H9 (cell line): ENCODE data around the gene TK2. TPM values are rescaled to one million over a fixed set of nuclear protein-coding genes. Genes with fewer than 3 reads are reported as not detected.

ENCODE experiments used
- DNase-seq: peaks from one replicate; pipeline ENCODE4 v3.0.0-alpha.2; 2017
- H2AFZ ChIP-seq: one replicate; pipeline ENCODE4 v1.6.1; 2013; ENCODE audit warnings: mild to moderate bottlenecking, low read length, control low read depth, moderate library complexity
- H2AK5ac ChIP-seq: 2 replicates; pipeline ENCODE4 v1.6.1; 2013; ENCODE audit warnings: low read length, control low read depth, mixed read lengths; ENCODE audit not compliant: insufficient read length
- H2BK120ac ChIP-seq: one replicate; pipeline ENCODE4 v1.6.1; 2013; ENCODE audit warnings: low read depth, mild to moderate bottlenecking, low read length, control low read depth, inconsistent platforms; ENCODE audit not compliant: poor library complexity, severe bottlenecking
- H2BK12ac ChIP-seq: 2 replicates; pipeline ENCODE4 v1.6.1; 2013; ENCODE audit warnings: low read length, control low read depth, mixed read lengths, low read depth; ENCODE audit not compliant: insufficient read length
- H2BK15ac ChIP-seq: 2 replicates; pipeline ENCODE4 v1.6.1; 2013; ENCODE audit warnings: low read depth, low read length, control low read depth
- H2BK20ac ChIP-seq: one replicate; pipeline ENCODE4 v1.6.1; 2013; ENCODE audit warnings: low read depth, mild to moderate bottlenecking, low read length, control low read depth, inconsistent platforms; ENCODE audit not compliant: poor library complexity, severe bottlenecking
- H2BK5ac ChIP-seq: 2 replicates; pipeline ENCODE4 v1.6.1; 2013; ENCODE audit warnings: low read length, control low read depth, mixed read lengths; ENCODE audit not compliant: insufficient read length
- H3K14ac ChIP-seq: 2 replicates; pipeline ENCODE4 v1.6.1; 2013; ENCODE audit warnings: low read length, control low read depth; ENCODE audit not compliant: insufficient read depth
- H3K18ac ChIP-seq: 2 replicates; pipeline ENCODE4 v1.6.1; 2013; ENCODE audit warnings: low read depth, mild to moderate bottlenecking, mixed read lengths, low read length, control low read depth; ENCODE audit not compliant: insufficient read length
- H3K23ac ChIP-seq: 2 replicates; pipeline ENCODE4 v1.6.1; 2013; ENCODE audit warnings: low read length, control low read depth, mixed read lengths, low read depth; ENCODE audit not compliant: insufficient read length
- H3K23me2 ChIP-seq: 2 replicates; pipeline ENCODE4 v1.6.1; 2013; ENCODE audit warnings: low read depth, mild to moderate bottlenecking, mixed read lengths, low read length, control low read depth; ENCODE audit not compliant: insufficient read length, poor library complexity, severe bottlenecking
- H3K27ac ChIP-seq: 2 replicates; pipeline ENCODE4 v1.5.1; 2013; ENCODE audit warnings: low read length, control low read depth, mixed read lengths, low read depth; ENCODE audit not compliant: insufficient read length
- H3K27me3 ChIP-seq: 2 replicates; pipeline ENCODE4 v1.6.1; 2013; ENCODE audit warnings: low read length, control low read depth, inconsistent platforms; ENCODE audit not compliant: insufficient read depth
- H3K4ac ChIP-seq: 2 replicates; pipeline ENCODE4 v1.6.1; 2013; ENCODE audit warnings: low read depth, mild to moderate bottlenecking, control low read depth, inconsistent platforms, low read length, moderate library complexity
- H3K4me1 ChIP-seq: 2 replicates; pipeline ENCODE4 v1.6.1; 2013; ENCODE audit warnings: low read length, control low read depth, inconsistent platforms; ENCODE audit not compliant: insufficient read depth
- H3K4me2 ChIP-seq: 2 replicates; pipeline ENCODE4 v1.6.1; 2013; ENCODE audit warnings: low read length, control low read depth, mixed read lengths; ENCODE audit not compliant: insufficient read length, insufficient read depth
- H3K56ac ChIP-seq: 2 replicates; pipeline ENCODE4 v1.6.1; 2013; ENCODE audit warnings: low read depth, mild to moderate bottlenecking, mixed read lengths, low read length, control low read depth; ENCODE audit not compliant: insufficient read length
- H3K79me1 ChIP-seq: 2 replicates; pipeline ENCODE4 v1.6.1; 2013; ENCODE audit warnings: low read depth, mild to moderate bottlenecking, moderate library complexity, low read length, control low read depth, inconsistent platforms; ENCODE audit not compliant: insufficient read depth, poor library complexity, severe bottlenecking
- H3K79me2 ChIP-seq: 2 replicates; pipeline ENCODE4 v1.6.1; 2013; ENCODE audit warnings: low read length, control low read depth, inconsistent platforms; ENCODE audit not compliant: insufficient read depth
- H3K9ac ChIP-seq: 2 replicates; pipeline ENCODE4 v1.6.1; 2013; ENCODE audit warnings: low read length, control low read depth, mixed read lengths; ENCODE audit not compliant: insufficient read length; ENCODE audit errors: extremely low read depth
- H3K9me3 ChIP-seq: one replicate; pipeline ENCODE4 v1.6.1; 2013; ENCODE audit warnings: low read depth, low read length, inconsistent platforms; ENCODE audit not compliant: control insufficient read depth
- H3T11ph ChIP-seq: one replicate; pipeline ENCODE4 v1.6.1; 2013; ENCODE audit warnings: mild to moderate bottlenecking, low read length, control low read depth, inconsistent platforms
- H4K20me1 ChIP-seq: one replicate; pipeline ENCODE4 v1.6.1; 2013; ENCODE audit not compliant: control insufficient read depth, insufficient read length, insufficient read depth
- H4K5ac ChIP-seq: 2 replicates; pipeline ENCODE4 v1.6.1; 2013; ENCODE audit warnings: low read depth, mild to moderate bottlenecking, mixed read lengths, low read length, control low read depth; ENCODE audit not compliant: insufficient read length
- H4K8ac ChIP-seq: replicated peaks from 2 replicates; pipeline ENCODE4 v1.6.1; 2013; ENCODE audit warnings: low read length, control low read depth, mixed read lengths, low read depth; ENCODE audit not compliant: insufficient read length
- H4K91ac ChIP-seq: 2 replicates; pipeline ENCODE4 v1.6.1; 2013; ENCODE audit warnings: low read depth, mild to moderate bottlenecking, moderate library complexity, mixed read lengths, low read length, control low read depth; ENCODE audit not compliant: insufficient read length
- H3K27ac Mint-ChIP-seq, 3 experiments: 2 replicates in 2 of 3; 3 replicates in 1 of 3; pipeline ENCODE4 v1.8.0; 2020 to 2021; ENCODE audit warnings: mixed read lengths in 3 of 3, mild to moderate bottlenecking in 1 of 3, moderate library complexity in 1 of 3
- H3K27me3 Mint-ChIP-seq: 2 replicates; pipeline ENCODE4 v1.8.0; 2021; ENCODE audit warnings: low read depth, mild to moderate bottlenecking, moderate library complexity, mixed read lengths
- H3K36me3 Mint-ChIP-seq, 3 experiments: 2 replicates in 2 of 3; 3 replicates in 1 of 3; pipeline ENCODE4 v1.8.0; 2020 to 2021; ENCODE audit warnings: low read depth in 3 of 3, mixed read lengths in 3 of 3; ENCODE audit not compliant: insufficient read depth in 1 of 3
- H3K4me1 Mint-ChIP-seq, 2 experiments: 2 replicates each; pipeline ENCODE4 v1.8.0; 2020; ENCODE audit warnings: mixed read lengths in 2 of 2
- H3K4me3 Mint-ChIP-seq, 2 experiments: 2 replicates in 1 of 2; 3 replicates in 1 of 2; pipeline ENCODE4 v1.8.0; 2020 to 2021; ENCODE audit warnings: mild to moderate bottlenecking in 2 of 2, mixed read lengths in 2 of 2, moderate library complexity in 1 of 2
- H3K9me3 Mint-ChIP-seq, 2 experiments: 2 replicates in 1 of 2; 3 replicates in 1 of 2; pipeline ENCODE4 v1.8.0; 2020; ENCODE audit warnings: mild to moderate bottlenecking in 2 of 2, mixed read lengths in 2 of 2, moderate library complexity in 1 of 2
- WGBS: extraction: QIAGEN DNeasy Blood & Tissue Kit; methylation state at CpG from one replicate; pipeline ENCODE4 v1.1.7; 2013; ENCODE audit warnings: missing lambda C conversion rate, low lambda C conversion rate, mixed read lengths; ENCODE audit not compliant: insufficient read length; ENCODE audit errors: extremely low coverage; 5-methylcytosine and 5-hydroxymethylcytosine counted together
- total RNA-seq: library from RNA; stranded (reverse); gene quantifications from 2 replicates; pipeline ENCODE4 v1.2.1, GENCODE V29; 2021
- TF ChIP-seq, protein P1 (sequence below): fragments of 200-600 bp; sonication (generic); conservative IDR thresholded peaks from 3 replicates; pipeline ENCODE4 v1.8.0; 2021; ENCODE audit warnings: antibody characterized with exemption, mild to moderate bottlenecking

TK2 gene
- total RNA-seq, 1 experiment from 2014 or later = 5.2 TPM

- Histone ChIP-seq H3K23me2 (no peaks in the 10 kb centered on the region), H3K27ac (no peak overlapping the region), H4K8ac (no peak overlapping the region), H3K56ac (no peak overlapping the region), H3K4ac (no peak overlapping the region), H3K9me3 (no peaks in the 10 kb centered on the region), H3K23ac (no peak overlapping the region), H3K14ac (no peak overlapping the region), H3K79me2 (no peaks in the 10 kb centered on the region), H4K20me1 (no peaks in the 10 kb centered on the region), H3K79me1 (no peaks in the 10 kb centered on the region), H2BK5ac (no peak overlapping the region), H2BK20ac (no peak overlapping the region), H3K4me1 (no peaks in the 10 kb centered on the region), H3T11ph (no peak overlapping the region), H3K4me2 (no peak overlapping the region), H2BK15ac (no peak overlapping the region), H2AFZ (no peak overlapping the region), H4K91ac (no peak overlapping the region), H3K18ac (no peak overlapping the region), H4K5ac (no peak overlapping the region), H3K9ac (no peak overlapping the region), H3K27me3 (no peaks in the 10 kb centered on the region), H2BK12ac (no peak overlapping the region), H2BK120ac (no peak overlapping the region), H2AK5ac (no peak overlapping the region)
- WGBS = no CpG with 5 or more reads among the region's 9 CpGs
- H3K4me3 Mint-ChIP-seq = no peak overlapping the region
- no peaks in the 10 kb centered on the region for H3K4me1 Mint-ChIP-seq
- DNase-seq = no peak
- no peaks in the 10 kb centered on the region for H3K9me3 Mint-ChIP-seq
- TF ChIP-seq, protein P1, sequence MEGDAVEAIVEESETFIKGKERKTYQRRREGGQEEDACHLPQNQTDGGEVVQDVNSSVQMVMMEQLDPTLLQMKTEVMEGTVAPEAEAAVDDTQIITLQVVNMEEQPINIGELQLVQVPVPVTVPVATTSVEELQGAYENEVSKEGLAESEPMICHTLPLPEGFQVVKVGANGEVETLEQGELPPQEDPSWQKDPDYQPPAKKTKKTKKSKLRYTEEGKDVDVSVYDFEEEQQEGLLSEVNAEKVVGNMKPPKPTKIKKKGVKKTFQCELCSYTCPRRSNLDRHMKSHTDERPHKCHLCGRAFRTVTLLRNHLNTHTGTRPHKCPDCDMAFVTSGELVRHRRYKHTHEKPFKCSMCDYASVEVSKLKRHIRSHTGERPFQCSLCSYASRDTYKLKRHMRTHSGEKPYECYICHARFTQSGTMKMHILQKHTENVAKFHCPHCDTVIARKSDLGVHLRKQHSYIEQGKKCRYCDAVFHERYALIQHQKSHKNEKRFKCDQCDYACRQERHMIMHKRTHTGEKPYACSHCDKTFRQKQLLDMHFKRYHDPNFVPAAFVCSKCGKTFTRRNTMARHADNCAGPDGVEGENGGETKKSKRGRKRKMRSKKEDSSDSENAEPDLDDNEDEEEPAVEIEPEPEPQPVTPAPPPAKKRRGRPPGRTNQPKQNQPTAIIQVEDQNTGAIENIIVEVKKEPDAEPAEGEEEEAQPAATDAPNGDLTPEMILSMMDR = no peak
- H3K27ac Mint-ChIP-seq = no peak overlapping the region
- H3K27me3 Mint-ChIP-seq = peaks cover 2% of the 10 kb centered on the region; the same call in 1 of the 2 replicates
- peaks cover 0 to 6% (median 0%) of the 10 kb centered on the region in 3 experiments; a peak in 4 of 7 replicates for H3K36me3 Mint-ChIP-seq
Observed at GRCh38 chr16:66525396-66526180, 24.3 kb downstream of the TK2 start.
